Esophagus squamous epithelium (tissue), 5 donors: ENCODE measurements around the gene SLC45A1. TPM values are rescaled to one million over a fixed set of nuclear protein-coding genes. Genes with fewer than 3 reads are reported as not detected.
A peak's percentile ranks its signal among the peaks of the same experiment; 100 is the strongest.
"Not testable (repeated sequence)": the region's sequence is repeated elsewhere in the genome, so short reads cannot be mapped to it uniquely, and the experiment has no call there.

Experiments used
- DNase-seq: peaks from one replicate; lab custom pipeline; 2025; lab: John Stamatoyannopoulos, UW
- H3K27ac ChIP-seq, 4 donors: fragments of 200-600 bp; sonication (generic); one replicate each; pipeline ENCODE4 v1.5.1; 2016 to 2019; ENCODE audit warnings: mild to moderate bottlenecking in 1 of 4
- H3K27me3 ChIP-seq, 4 donors: fragments of 200-600 bp; sonication (generic); 1 replicate in 3 of 4; 2 replicates in 1 of 4; pipeline versions ENCODE4 v1.5.1 to v1.6.0; 2017 to 2021; ENCODE audit warnings: antibody characterized with exemption in 1 of 4
- H3K36me3 ChIP-seq, 3 donors: fragments of 200-600 bp; sonication (generic); one replicate each; pipeline ENCODE4 v1.5.1; 2016 to 2019
- H3K4me1 ChIP-seq, 3 donors: fragments of 200-600 bp; sonication (generic); one replicate each; pipeline ENCODE4 v1.5.1; 2017 to 2019
- H3K4me3 ChIP-seq, 4 donors: fragments of 200-600 bp; sonication (generic); 1 replicate in 3 of 4; 2 replicates in 1 of 4; pipeline ENCODE4 v1.5.1; 2016 to 2019; ENCODE audit warnings: mild to moderate bottlenecking in 2 of 4, moderate library complexity in 1 of 4
- H3K9me3 ChIP-seq, 3 donors: fragments of 200-600 bp; sonication (generic); one replicate each; pipeline ENCODE4 v1.5.1; 2016 to 2019
- CTCF ChIP-seq, 6 experiments: fragments of 450-650 bp in 4 of 6; fragments of 200-600 bp in 2 of 6; sonication (generic) in 2 of 6; IDR thresholded peaks; one replicate each; pipeline ENCODE4 v1.5.1; 2016 to 2019; ENCODE audit warnings: antibody characterized with exemption in 6 of 6, mild to moderate bottlenecking in 4 of 6, moderate library complexity in 4 of 6
- POLR2A ChIP-seq, 4 donors: fragments of 450-650 bp; IDR thresholded peaks; one replicate each; pipeline ENCODE4 v1.6.1; 2017; ENCODE audit warnings: antibody characterized with exemption in 4 of 4, mild to moderate bottlenecking in 4 of 4, moderate library complexity in 3 of 4
- WGBS, 2 donors: methylation state at CpG; one replicate each; pipeline ENCODE4 v1.1.5; 2018; 5-methylcytosine and 5-hydroxymethylcytosine counted together
- intact Hi-C: fragments of 100-400 bp; cut with DNase I; formaldehyde crosslinking; loops from one replicate; pipeline ENCODE4 v1.15.0; 2022
- total RNA-seq, 4 donors: library from RNA; depleted of rRNA; stranded (reverse); fragments of >200 nt; gene quantifications; one replicate each; pipeline ENCODE4 v1.1.0, GENCODE V29; 2016
- donor health status: DM: yes; HTN: yes; CAD: no.

The SLC45A1 gene
- total RNA-seq, 4 donors from 2014 or later: 0.13 to 3.4 (median 0.81) TPM

DNA sequence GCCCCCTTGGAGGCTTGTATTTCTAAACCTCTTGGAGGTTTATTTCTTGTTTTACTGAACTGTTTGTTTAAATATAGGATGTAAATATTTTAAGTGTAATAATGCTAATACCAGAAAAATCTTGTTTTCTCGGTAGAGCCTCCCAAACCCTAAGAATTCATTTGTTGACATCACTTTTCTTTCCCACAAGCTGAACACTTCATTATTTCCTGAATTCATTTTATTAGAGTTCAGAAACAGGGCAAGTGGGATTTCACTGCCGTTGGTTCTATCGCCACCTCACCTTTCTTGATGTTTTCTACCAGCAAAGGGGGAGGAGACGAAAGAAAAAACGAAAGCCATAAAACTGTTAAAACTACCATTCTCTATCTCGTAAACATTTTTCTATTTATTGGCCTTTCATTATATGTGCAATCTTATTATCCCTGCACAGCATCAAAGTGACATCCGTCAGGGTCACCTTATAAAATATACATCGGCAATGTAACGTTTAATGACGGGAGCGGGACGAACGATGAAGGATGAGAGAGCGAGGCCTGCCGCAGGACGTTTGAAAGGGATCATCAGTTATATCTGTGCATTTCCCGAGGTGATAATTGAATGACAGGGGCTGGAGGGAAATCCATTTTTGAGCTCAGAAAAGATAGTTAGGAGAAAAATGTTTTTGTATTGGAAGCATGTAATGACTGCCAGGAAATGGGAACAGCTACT, 59.5 kb downstream of the SLC45A1 start:
- intact Hi-C loops: no loop called here
- H3K4me1 ChIP-seq: peaks cover 41 to 98% (median 64%) of the 10 kb centered on the region in 3 donors
- no peaks in the 10 kb centered on the region for H3K27me3 ChIP-seq
- 85 to 86% methylated on average over 17 of the region's 17 CpGs for WGBS, 2 donors
- peaks cover 0 to 45% (median 0%) of the 10 kb centered on the region in 3 donors for H3K36me3 ChIP-seq
- no peak overlapping the region for H3K4me3 ChIP-seq
- TF ChIP-seq CTCF (IDR thresholded peaks at IDR 0.05): no peak
- no peak for TF ChIP-seq POLR2A (IDR thresholded peaks at IDR 0.05)
- peak overlapping the region in 3 of 4 donors; percentile 84 to 87 (median 85) for H3K27ac ChIP-seq
- DNase-seq: no peak
- no peaks in the 10 kb centered on the region for H3K9me3 ChIP-seq

DNA sequence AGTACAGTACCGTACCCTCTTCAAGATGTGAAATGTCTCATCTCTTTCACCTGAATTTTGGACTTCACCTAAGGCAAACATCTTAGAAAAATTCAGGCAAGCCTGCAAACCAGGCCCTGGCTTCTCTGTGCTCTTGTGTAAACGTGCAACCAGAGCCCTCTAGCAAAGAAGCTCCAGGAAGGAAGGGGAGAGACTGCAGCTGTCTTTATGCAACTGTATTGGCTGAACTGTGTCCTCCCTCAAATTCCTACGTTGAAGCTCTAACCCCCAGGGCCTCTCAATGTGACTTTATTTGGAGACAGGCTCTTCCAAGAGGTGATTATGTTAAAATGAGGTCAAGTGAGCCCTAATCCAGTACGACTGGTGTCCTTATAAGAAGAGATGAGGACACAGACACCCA, 60.3 kb downstream of the SLC45A1 start:
- 34 to 40% methylated on average over 3 of the region's 4 CpGs for WGBS, 2 donors
- H3K36me3 ChIP-seq: peaks cover 0 to 44% (median 0%) of the 10 kb centered on the region in 3 donors
- no peak for TF ChIP-seq CTCF (IDR thresholded peaks at IDR 0.05)
- peak overlapping the region; percentile 54 to 87 (median 84) for H3K27ac ChIP-seq
- no peak for DNase-seq
- H3K27me3 ChIP-seq: no peaks in the 10 kb centered on the region
- H3K4me1 ChIP-seq: peaks cover 36 to 98% (median 60%) of the 10 kb centered on the region in 3 donors
- no peaks in the 10 kb centered on the region for H3K9me3 ChIP-seq
- intact Hi-C loops: no loop called here
- H3K4me3 ChIP-seq: no peak overlapping the region

GRCh38 chr1:8378981-8379470, 61.1 kb downstream of the SLC45A1 start:
- Histone ChIP-seq H3K9me3 (no peaks in the 10 kb centered on the region), H3K4me1 (peaks cover 29 to 98% (median 54%) of the 10 kb centered on the region in 3 donors), H3K4me3 (no peak overlapping the region), H3K27me3 (no peaks in the 10 kb centered on the region), H3K36me3 (peaks cover 0 to 50% (median 0%) of the 10 kb centered on the region in 3 donors), H3K27ac (peak overlapping the region; percentile 54 to 87 (median 84))
- 60 to 65% methylated on average over 6 to 8 of the region's 10 CpGs for WGBS, 2 donors
- TF ChIP-seq CTCF (IDR thresholded peaks at IDR 0.05): no peak
- no peak for TF ChIP-seq POLR2A (IDR thresholded peaks at IDR 0.05)
- DNase-seq: no peak
- intact Hi-C loops: no loop called here

- Histone ChIP-seq H3K4me1 (peaks cover 22 to 98% (median 49%) of the 10 kb centered on the region in 3 donors), H3K4me3 (no peak overlapping the region), H3K27ac (peak overlapping the region; percentile 54 to 87 (median 84)), H3K27me3 (no peaks in the 10 kb centered on the region), H3K36me3 (peaks cover 0 to 56% (median 0%) of the 10 kb centered on the region in 3 donors), H3K9me3 (no peaks in the 10 kb centered on the region)
- intact Hi-C loops: no loop called here
- 77 to 91% methylated on average over 4 to 8 of the region's 14 CpGs for WGBS, 2 donors
- TF ChIP-seq CTCF (IDR thresholded peaks at IDR 0.05) (no peak), POLR2A (IDR thresholded peaks at IDR 0.05) (no peak)
- no peak for DNase-seq
Measured at GRCh38 chr1:8379513-8380186, 61.7 kb downstream of the SLC45A1 start.

DNA sequence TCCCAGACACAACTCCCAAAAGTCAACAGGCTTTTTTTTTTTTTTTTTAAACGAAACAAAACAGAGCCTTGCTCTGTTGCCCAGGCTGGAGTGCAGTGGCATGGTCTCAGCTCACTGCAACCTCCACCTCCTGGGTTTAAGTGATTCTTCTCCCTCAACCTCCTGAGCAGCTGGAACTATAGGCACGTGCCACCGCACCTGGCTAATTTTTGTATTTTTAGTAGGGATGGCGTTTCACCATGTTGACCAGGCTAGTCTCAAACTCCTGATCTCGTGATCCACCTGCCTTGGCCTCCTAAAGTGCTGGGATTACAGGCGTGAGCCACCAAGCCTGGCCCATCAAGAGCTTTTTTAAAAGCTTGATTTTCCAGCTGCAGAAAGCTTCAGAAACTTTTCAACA, 62.4 kb downstream of the SLC45A1 start:
- H3K27ac ChIP-seq: peak overlapping the region in 3 of 4 donors; percentile 53 to 85 (median 84)
- H3K9me3 ChIP-seq, DNase-seq, H3K4me3 ChIP-seq, intact Hi-C loops, H3K27me3 ChIP-seq: not testable (repeated sequence)
- H3K4me1 ChIP-seq: peaks cover 22 to 98% (median 54%) of the 10 kb centered on the region in 3 donors
- H3K36me3 ChIP-seq: peaks cover 0 to 59% (median 0%) of the 10 kb centered on the region in 3 donors
- WGBS, 2 donors: 76 to 79% methylated on average over 6 of the region's 6 CpGs
